Stomach smooth muscle (tissue), 2 donors: ENCODE data around the gene ZMYM3.

ENCODE experiments used
- H3K27ac ChIP-seq: one replicate; pipeline ENCODE4 v1.7.0; 2013; ENCODE audit warnings: mild to moderate bottlenecking, low read length, inconsistent platforms
- H3K27me3 ChIP-seq, 2 donors: one replicate each; pipeline ENCODE4 v1.7.0; 2013; ENCODE audit warnings: low read length in 2 of 2; ENCODE audit not compliant: insufficient read depth in 2 of 2, control insufficient read depth in 1 of 2
- H3K36me3 ChIP-seq, 2 donors: one replicate each; pipeline ENCODE4 v1.7.0; 2013; ENCODE audit warnings: low read length in 2 of 2; ENCODE audit not compliant: control insufficient read depth in 2 of 2, insufficient read depth in 2 of 2
- H3K4me1 ChIP-seq: one replicate; pipeline ENCODE4 v1.7.0; 2013; ENCODE audit warnings: low read length; ENCODE audit not compliant: control insufficient read depth, insufficient read depth
- H3K4me3 ChIP-seq, 2 donors: one replicate each; pipeline ENCODE4 v1.7.0; 2013; ENCODE audit warnings: low read length in 2 of 2
- H3K9ac ChIP-seq, 2 donors: one replicate each; pipeline ENCODE4 v1.7.0; 2013; ENCODE audit warnings: low read length in 2 of 2, mild to moderate bottlenecking in 1 of 2
- H3K9me3 ChIP-seq, 2 donors: one replicate each; pipeline ENCODE4 v1.7.0; 2013; ENCODE audit warnings: low read length in 2 of 2; ENCODE audit not compliant: control insufficient read depth in 2 of 2
- donor health status: healthy.
- donor health status: Pancreatic carcinoma.

ZMYM3 gene

DNA sequence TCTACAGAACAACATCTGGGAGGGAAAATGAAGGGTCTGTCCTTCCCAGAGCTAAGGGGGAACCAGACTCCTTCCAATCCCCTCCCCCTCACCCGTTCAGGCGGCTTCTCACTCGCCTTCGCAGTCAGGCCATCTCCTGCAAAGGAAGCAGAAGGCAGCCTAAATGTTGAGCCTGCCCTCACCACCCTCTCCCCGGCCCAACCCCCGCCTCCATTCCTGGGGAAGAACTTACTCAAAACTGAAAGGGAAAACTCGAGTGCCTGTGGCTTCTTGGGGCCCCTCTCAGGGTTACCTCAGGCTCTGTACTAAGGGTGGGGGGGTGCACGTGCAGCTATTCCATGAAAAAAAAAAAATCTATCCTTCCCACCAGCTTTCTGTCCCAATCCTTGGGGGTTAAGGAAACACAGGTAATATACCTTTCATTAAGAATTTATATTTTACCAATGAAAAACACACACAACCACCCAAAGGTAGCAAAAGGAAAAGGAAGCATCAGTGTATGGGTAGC, 2.4 kb downstream of the ZMYM3 start:
- Histone ChIP-seq H3K4me1 (peaks cover 20% of the 10 kb centered on the region), H3K36me3 (peaks cover 6 to 22% of the 10 kb centered on the region in 2 donors), H3K9ac (peak overlapping the region in 1 of 2 donors; percentile 29), H3K4me3 (no peak overlapping the region), H3K9me3 (no peaks in the 10 kb centered on the region), H3K27ac (no peak overlapping the region), H3K27me3 (peaks cover 0 to 10% of the 10 kb centered on the region in 2 donors)

- Histone ChIP-seq H3K36me3 (peaks cover 6 to 25% of the 10 kb centered on the region in 2 donors), H3K4me3 (no peak overlapping the region), H3K9ac (no peak overlapping the region), H3K9me3 (no peaks in the 10 kb centered on the region), H3K27me3 (peaks cover 0 to 11% of the 10 kb centered on the region in 2 donors), H3K27ac (no peak overlapping the region), H3K4me1 (peaks cover 20% of the 10 kb centered on the region)
Measured at GRCh38 chrX:71250841-71251240, 3.1 kb downstream of the ZMYM3 start.

DNA sequence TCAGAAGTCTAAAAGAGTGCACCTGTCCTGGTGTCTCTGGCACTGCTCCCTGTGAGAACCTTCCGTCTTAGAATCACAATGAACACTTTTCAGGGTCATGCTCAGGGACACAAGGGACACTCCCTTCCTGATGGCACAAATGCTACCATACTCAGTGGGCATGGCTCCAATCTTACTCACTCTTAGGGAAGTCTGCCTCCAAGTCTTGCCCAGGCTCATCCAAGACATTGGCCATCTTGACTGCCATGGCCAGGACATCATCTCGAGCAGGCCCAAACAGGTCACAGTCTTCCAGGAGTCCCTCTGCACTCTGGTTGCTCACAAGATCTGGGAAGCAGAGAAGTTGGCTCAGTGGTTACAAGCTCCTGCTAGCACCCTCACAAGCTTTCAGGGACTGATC, 8.8 kb downstream of the ZMYM3 start:
- no peaks in the 10 kb centered on the region for H3K4me1 ChIP-seq
- peaks cover 25 to 56% of the 10 kb centered on the region in 2 donors for H3K36me3 ChIP-seq
- no peaks in the 10 kb centered on the region for H3K9me3 ChIP-seq
- no peak overlapping the region for H3K4me3 ChIP-seq
- no peak overlapping the region for H3K27ac ChIP-seq
- no peak overlapping the region for H3K9ac ChIP-seq
- peaks cover 0 to 15% of the 10 kb centered on the region in 2 donors for H3K27me3 ChIP-seq

- Histone ChIP-seq H3K27me3 (peaks cover 0 to 18% of the 10 kb centered on the region in 2 donors), H3K36me3 (peaks cover 25 to 52% of the 10 kb centered on the region in 2 donors), H3K27ac (no peak overlapping the region), H3K4me1 (no peaks in the 10 kb centered on the region), H3K9ac (no peak overlapping the region), H3K4me3 (no peak overlapping the region), H3K9me3 (no peaks in the 10 kb centered on the region)
Measured at GRCh38 chrX:71244359-71245128, 9.4 kb downstream of the ZMYM3 start.

DNA sequence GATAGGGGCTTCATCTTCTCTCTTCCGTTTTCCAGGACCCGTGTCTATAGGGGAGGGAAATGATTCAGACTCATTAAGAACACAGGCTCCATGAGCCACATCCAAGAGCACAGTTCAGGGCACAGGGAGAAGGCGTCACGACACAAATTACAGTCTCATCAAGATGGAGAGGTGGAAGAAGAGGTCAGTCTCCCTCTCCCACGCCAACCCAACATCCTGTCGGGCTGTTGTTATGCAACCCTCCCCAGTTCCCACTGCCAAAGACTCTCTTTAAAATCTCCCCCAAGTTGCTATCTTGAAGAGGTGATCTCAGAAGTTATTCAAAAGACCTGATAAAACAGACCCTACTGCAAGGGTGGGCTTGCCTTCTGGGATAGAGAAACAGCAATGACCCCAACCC, 12.6 kb downstream of the ZMYM3 start:
- Histone ChIP-seq H3K27me3 (peaks cover 0 to 17% of the 10 kb centered on the region in 2 donors), H3K4me1 (no peaks in the 10 kb centered on the region), H3K27ac (no peak overlapping the region), H3K36me3 (peaks cover 19 to 34% of the 10 kb centered on the region in 2 donors), H3K9ac (no peak overlapping the region), H3K4me3 (no peak overlapping the region), H3K9me3 (peaks cover 0 to 2% of the 10 kb centered on the region in 2 donors)

DNA sequence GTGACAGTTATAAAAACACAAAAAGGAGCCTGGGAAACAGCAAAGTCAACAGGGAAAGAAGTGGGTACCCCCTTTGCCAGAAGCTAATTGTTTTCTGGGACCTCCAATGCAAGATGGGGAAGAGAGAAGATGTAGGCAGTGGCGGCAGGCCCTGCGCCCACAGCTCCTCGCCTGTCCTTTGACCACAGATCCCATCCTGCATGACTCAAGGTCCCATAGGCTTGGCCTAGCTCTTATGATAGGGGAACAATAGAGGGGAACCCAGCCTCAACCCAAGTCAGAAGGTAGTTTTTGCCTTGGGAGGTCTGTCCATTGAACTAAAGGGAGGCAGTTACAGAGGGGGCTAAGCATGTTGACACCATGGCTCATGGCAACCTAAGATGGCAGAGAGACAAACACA, 14.2 kb downstream of the ZMYM3 start:
- H3K27ac ChIP-seq = no peak overlapping the region
- no peaks in the 10 kb centered on the region for H3K4me1 ChIP-seq
- peaks cover 0 to 2% of the 10 kb centered on the region in 2 donors for H3K9me3 ChIP-seq
- peaks cover 19 to 23% of the 10 kb centered on the region in 2 donors for H3K36me3 ChIP-seq
- peaks cover 0 to 9% of the 10 kb centered on the region in 2 donors for H3K27me3 ChIP-seq
- no peak overlapping the region for H3K4me3 ChIP-seq
- no peak overlapping the region for H3K9ac ChIP-seq

DNA sequence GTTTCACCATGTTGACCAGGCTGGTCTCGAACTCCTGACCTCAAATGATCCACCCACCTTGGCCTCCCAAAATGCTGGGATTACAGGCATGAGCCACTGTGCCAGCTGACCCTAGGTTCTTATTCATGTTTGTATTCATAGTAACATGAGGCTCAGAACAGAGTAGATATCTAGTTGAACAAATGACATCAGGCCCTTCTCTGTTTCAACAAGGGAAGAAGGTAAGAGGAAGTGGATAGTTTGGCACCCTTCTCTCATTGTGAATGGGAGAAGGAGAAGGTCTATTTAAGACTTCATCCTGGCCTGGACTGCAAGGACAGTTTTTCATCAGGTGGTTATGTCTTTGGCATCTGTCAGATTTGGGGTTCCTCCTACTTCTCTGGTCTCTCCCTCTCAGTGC, 17.1 kb downstream of the ZMYM3 start:
- H3K4me3 ChIP-seq = no peak overlapping the region
- peaks cover 0 to 4% of the 10 kb centered on the region in 2 donors for H3K27me3 ChIP-seq
- no peaks in the 10 kb centered on the region for H3K4me1 ChIP-seq
- H3K36me3 ChIP-seq = peaks cover 0 to 10% of the 10 kb centered on the region in 2 donors
- H3K9ac ChIP-seq = no peak overlapping the region
- H3K27ac ChIP-seq = no peak overlapping the region
- H3K9me3 ChIP-seq = peaks cover 0 to 2% of the 10 kb centered on the region in 2 donors

- peaks cover 0 to 4% of the 10 kb centered on the region in 2 donors for H3K27me3 ChIP-seq
- H3K9me3 ChIP-seq = peaks cover 0 to 2% of the 10 kb centered on the region in 2 donors
- no peaks in the 10 kb centered on the region for H3K4me1 ChIP-seq
- no peaks in the 10 kb centered on the region for H3K36me3 ChIP-seq
- H3K4me3 ChIP-seq = no peak overlapping the region
- no peak overlapping the region for H3K9ac ChIP-seq
- H3K27ac ChIP-seq = no peak overlapping the region
Measured at GRCh38 chrX:71235482-71235881, 18.5 kb downstream of the ZMYM3 start.

GRCh38 chrX:71228063-71228642, 25.8 kb downstream of the ZMYM3 start:
- no peak overlapping the region for H3K4me3 ChIP-seq
- H3K4me1 ChIP-seq = no peaks in the 10 kb centered on the region
- H3K9me3 ChIP-seq = no peaks in the 10 kb centered on the region
- no peaks in the 10 kb centered on the region for H3K36me3 ChIP-seq
- peaks cover 0 to 16% of the 10 kb centered on the region in 2 donors for H3K27me3 ChIP-seq
- no peak overlapping the region for H3K27ac ChIP-seq
- H3K9ac ChIP-seq = no peak overlapping the region

DNA sequence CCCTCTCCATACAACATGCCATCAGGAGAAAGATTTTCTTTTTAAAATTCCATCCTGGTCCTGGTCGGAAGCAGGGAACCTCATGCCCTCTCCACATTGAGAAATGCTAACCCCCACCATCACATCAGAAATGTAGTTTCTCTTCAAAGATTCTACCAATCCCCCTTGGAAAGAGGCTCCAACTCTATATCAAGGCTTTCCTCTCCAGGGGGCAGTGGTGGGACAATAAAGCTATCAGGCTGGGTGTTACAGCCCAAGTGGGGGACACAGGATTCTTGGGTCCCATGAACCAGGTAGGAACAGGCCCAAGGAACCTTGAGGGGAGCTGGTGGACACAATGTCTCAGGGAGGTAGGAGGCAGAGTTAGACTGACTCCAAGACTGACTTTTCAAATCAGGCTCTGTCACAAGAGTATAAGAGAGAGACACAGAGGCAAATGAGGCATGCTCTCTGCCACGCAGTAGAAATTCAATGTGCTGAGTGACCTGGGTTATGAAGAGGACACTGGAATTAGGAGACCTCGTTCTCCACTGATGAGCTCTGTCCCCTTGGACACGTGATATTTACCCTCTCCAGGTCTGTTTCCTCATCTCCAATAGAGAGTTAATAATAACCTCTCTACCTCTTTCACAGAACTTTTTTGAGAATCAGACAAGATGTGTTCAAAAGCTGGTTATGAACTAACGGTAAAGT, 26.4 kb downstream of the ZMYM3 start:
- Histone ChIP-seq H3K4me3 (no peak overlapping the region), H3K36me3 (no peaks in the 10 kb centered on the region), H3K27ac (no peak overlapping the region), H3K9ac (no peak overlapping the region), H3K4me1 (no peaks in the 10 kb centered on the region), H3K9me3 (no peaks in the 10 kb centered on the region), H3K27me3 (peaks cover 0 to 18% of the 10 kb centered on the region in 2 donors)
